ENCODE results near the gene CA4.
"Not testable (repeated sequence)": the region's sequence is repeated elsewhere in the genome, so short reads cannot be mapped to it uniquely, and the experiment has no call there.

The CA4 gene

GRCh38 chr17:60149691-60150582 is at the start of gene CA4:
TSS of gene CA4 (plus strand) at chr17:60149973. CDS start at chr17:60150035, 62 bp downstream.
- DNase-seq (ENCODE audit: low read depth) = no peak

- not testable (repeated sequence) for DNase-seq (ENCODE audit: low read depth)
Observed at GRCh38 chr17:60100577-60100976, 49.2 kb upstream of the CA4 start.

- not testable (repeated sequence) for DNase-seq (ENCODE audit: low read depth)
Observed at GRCh38 chr17:60102015-60102631, 47.6 kb upstream of the CA4 start.

GRCh38 chr17:60102632-60103096 is 47.1 kb upstream of the CA4 start:
- no peak for DNase-seq (ENCODE audit: low read depth)

- DNase-seq (ENCODE audit: low read depth) = no peak
Observed at GRCh38 chr17:60103957-60104356, 45.8 kb upstream of the CA4 start.

GRCh38 chr17:60106340-60107059 is 43.3 kb upstream of the CA4 start:
- no peak for DNase-seq (ENCODE audit: low read depth)

GRCh38 chr17:60107526-60108257 is 42.1 kb upstream of the CA4 start:
- DNase-seq (ENCODE audit: low read depth) = no peak

GRCh38 chr17:60108309-60108708 is 41.5 kb upstream of the CA4 start:
- not testable (repeated sequence) for DNase-seq (ENCODE audit: low read depth)

- DNase-seq (ENCODE audit: low read depth) = no peak
Observed at GRCh38 chr17:60108712-60109111, 41.1 kb upstream of the CA4 start.

- no peak for DNase-seq (ENCODE audit: low read depth)
Observed at GRCh38 chr17:60109161-60109560, 40.6 kb upstream of the CA4 start.

GRCh38 chr17:60110586-60110985 is 39.2 kb upstream of the CA4 start:
- DNase-seq (ENCODE audit: low read depth) = no peak

GRCh38 chr17:60111661-60112060 is 38.1 kb upstream of the CA4 start:
- DNase-seq (ENCODE audit: low read depth) = not testable (repeated sequence)

GRCh38 chr17:60115364-60115763 is 34.4 kb upstream of the CA4 start:
- not testable (repeated sequence) for DNase-seq (ENCODE audit: low read depth)

- not testable (repeated sequence) for DNase-seq (ENCODE audit: low read depth)
Observed at GRCh38 chr17:60116196-60116595, 33.6 kb upstream of the CA4 start.

GRCh38 chr17:60119162-60119561 is 30.6 kb upstream of the CA4 start:
- not testable (repeated sequence) for DNase-seq (ENCODE audit: low read depth)

GRCh38 chr17:60119807-60120748 is 29.7 kb upstream of the CA4 start:
- DNase-seq (ENCODE audit: low read depth) = not testable (repeated sequence)

- no peak for DNase-seq (ENCODE audit: low read depth)
Observed at GRCh38 chr17:60127068-60128064, 22.4 kb upstream of the CA4 start.

GRCh38 chr17:60128171-60128859 is 21.5 kb upstream of the CA4 start:
- DNase-seq (ENCODE audit: low read depth) = no peak

GRCh38 chr17:60129164-60129563 is 20.6 kb upstream of the CA4 start:
- no peak for DNase-seq (ENCODE audit: low read depth)
